GM10266 (cell line): Measurements from ENCODE around the gene SLC24A4.

Source experiments
- DNase-seq: peaks from one replicate; pipeline ENCODE4 v3.0.0; 2012; ENCODE audit errors: extremely low spot score
- CTCF ChIP-seq: IDR thresholded peaks from 2 replicates; pipeline ENCODE4 v1.5.1; 2012; ENCODE audit warnings: mild to moderate bottlenecking, low read depth; ENCODE audit not compliant: control insufficient read depth, insufficient read depth; ENCODE audit errors: missing control alignments

SLC24A4 gene

GRCh38 chr14:92492258-92492657 is 169.3 kb downstream of the SLC24A4 start:
- no peak for TF ChIP-seq CTCF
- no peak for DNase-seq

- no peak for TF ChIP-seq CTCF
- DNase-seq, result no peak
These were observed 170.1 kb downstream of the SLC24A4 start for GRCh38 chr14:92493024-92493423.

- TF ChIP-seq CTCF, result no peak
- DNase-seq, result no peak
These were observed 170.5 kb downstream of the SLC24A4 start for GRCh38 chr14:92493492-92493891.

GRCh38 chr14:92494512-92494911 is 171.5 kb downstream of the SLC24A4 start:
- no peak for DNase-seq
- TF ChIP-seq CTCF, result no peak

- no peak for TF ChIP-seq CTCF
- DNase-seq, result no peak
These were observed 172.1 kb downstream of the SLC24A4 start for GRCh38 chr14:92495027-92495426.

- DNase-seq, result no peak
- no peak for TF ChIP-seq CTCF
These were observed 173.4 kb downstream of the SLC24A4 start for GRCh38 chr14:92496191-92496857.

- no peak for DNase-seq
- TF ChIP-seq CTCF, result no peak
These were observed 174.4 kb downstream of the SLC24A4 start for GRCh38 chr14:92497391-92497790.
